NCI-H69 (cell line): Measurements from ENCODE around the gene ADAMTS13.
A peak's percentile ranks its signal among the peaks of the same experiment; 100 is the strongest.
"Not testable (repeated sequence)": the region's sequence is repeated elsewhere in the genome, so short reads cannot be mapped to it uniquely, and the experiment has no call there.

ENCODE experiments used
- DNase-seq: peaks from one replicate; lab custom pipeline; 2025; lab: John Stamatoyannopoulos, UW

Gene ADAMTS13

GRCh38 chr9:133425049-133425632, 3.0 kb downstream of the ADAMTS13 start:
- DNase-seq, result no peak

- no peak for DNase-seq
Measured at GRCh38 chr9:133426011-133426410, 3.8 kb downstream of the ADAMTS13 start.

GRCh38 chr9:133427658-133428348, 5.6 kb downstream of the ADAMTS13 start:
- no peak for DNase-seq

- DNase-seq, result peak; percentile 88
Measured at GRCh38 chr9:133428617-133429101, 6.5 kb downstream of the ADAMTS13 start.

- no peak for DNase-seq
Measured at GRCh38 chr9:133429214-133429613, 7.0 kb downstream of the ADAMTS13 start.

GRCh38 chr9:133429641-133430161, 7.5 kb downstream of the ADAMTS13 start:
- DNase-seq, result peak; percentile 45

GRCh38 chr9:133430244-133430643, 8.1 kb downstream of the ADAMTS13 start:
- DNase-seq, result no peak

GRCh38 chr9:133433351-133433843, 11.2 kb downstream of the ADAMTS13 start:
- DNase-seq, result no peak

- no peak for DNase-seq
Measured at GRCh38 chr9:133436681-133437080, 14.5 kb downstream of the ADAMTS13 start.

GRCh38 chr9:133437753-133438531, 15.8 kb downstream of the ADAMTS13 start:
- peak; percentile 39 for DNase-seq

GRCh38 chr9:133439337-133439736, 17.2 kb downstream of the ADAMTS13 start:
- DNase-seq, result no peak

- no peak for DNase-seq
Measured at GRCh38 chr9:133440874-133441273, 18.7 kb downstream of the ADAMTS13 start.

- no peak for DNase-seq
Measured at GRCh38 chr9:133441571-133441970, 19.4 kb downstream of the ADAMTS13 start.

GRCh38 chr9:133443248-133443647, 21.1 kb downstream of the ADAMTS13 start:
- DNase-seq, result no peak

- peak; percentile 74 for DNase-seq
Measured at GRCh38 chr9:133443982-133444381, 21.8 kb downstream of the ADAMTS13 start.

GRCh38 chr9:133445293-133445969, 23.3 kb downstream of the ADAMTS13 start:
- DNase-seq, result no peak

GRCh38 chr9:133448487-133448972, 26.4 kb downstream of the ADAMTS13 start:
- peak; percentile 22 for DNase-seq

- DNase-seq, result peak; percentile 87
Measured at GRCh38 chr9:133449760-133450159, 27.6 kb downstream of the ADAMTS13 start.

- DNase-seq, result not testable (repeated sequence)
Measured at GRCh38 chr9:133451865-133452264, 29.7 kb downstream of the ADAMTS13 start.

- no peak for DNase-seq
Measured at GRCh38 chr9:133452562-133452961, 30.4 kb downstream of the ADAMTS13 start.

- peak; percentile 45 for DNase-seq
Measured at GRCh38 chr9:133453651-133454050, 31.5 kb downstream of the ADAMTS13 start.

- DNase-seq, result no peak
Measured at GRCh38 chr9:133454325-133454724, 32.2 kb downstream of the ADAMTS13 start.
